Stimulated activated CD8-positive, alpha-beta memory T cell treated with anti-CD3 and anti-CD28 coated beads, Interleukin-7, amount 100 ng/mL, for 4 hours (primary cell): ENCODE data around the gene ANK3.
"Not testable (repeated sequence)": the region's sequence is repeated elsewhere in the genome, so short reads cannot be mapped to it uniquely, and the experiment has no call there.

ENCODE experiments used
- DNase-seq, 2 donors: peaks; one replicate each; pipeline ENCODE4 v3.0.0-alpha.2; 2020; ENCODE audit warnings: low read depth in 2 of 2

Gene ANK3

GRCh38 chr10:60093317-60093716 lies 296.4 kb downstream of the ANK3 start:
- no peak for DNase-seq

GRCh38 chr10:60086862-60087261 lies 302.8 kb downstream of the ANK3 start:
- no peak for DNase-seq

- DNase-seq: no peak
These were observed 303.3 kb downstream of the ANK3 start for GRCh38 chr10:60086421-60086820.

- DNase-seq: no peak
These were observed 306.8 kb downstream of the ANK3 start for GRCh38 chr10:60082744-60083344.

- DNase-seq: no peak
These were observed 307.3 kb downstream of the ANK3 start for GRCh38 chr10:60082341-60082740.

- no peak for DNase-seq
These were observed 315.7 kb downstream of the ANK3 start for GRCh38 chr10:60073781-60074656.

GRCh38 chr10:60073397-60073780 lies 316.3 kb downstream of the ANK3 start:
- DNase-seq: no peak

GRCh38 chr10:60069311-60069710 lies 320.4 kb downstream of the ANK3 start:
- DNase-seq: no peak

GRCh38 chr10:60050366-60050765 lies 339.3 kb downstream of the ANK3 start:
- no peak for DNase-seq

GRCh38 chr10:60048091-60048501 lies 341.6 kb downstream of the ANK3 start:
- no peak for DNase-seq

- no peak for DNase-seq
These were observed 344.1 kb downstream of the ANK3 start for GRCh38 chr10:60045571-60045970.

GRCh38 chr10:60044971-60045370 lies 344.7 kb downstream of the ANK3 start:
- DNase-seq: no peak

- no peak for DNase-seq
These were observed 345.4 kb downstream of the ANK3 start for GRCh38 chr10:60044242-60044641.

- DNase-seq: no peak
These were observed 346.0 kb downstream of the ANK3 start for GRCh38 chr10:60043561-60044241.

GRCh38 chr10:60042914-60043313 lies 346.8 kb downstream of the ANK3 start:
- no peak for DNase-seq

- no peak for DNase-seq
These were observed 347.4 kb downstream of the ANK3 start for GRCh38 chr10:60042262-60042661.

GRCh38 chr10:60041489-60042133 lies 348.1 kb downstream of the ANK3 start:
- no peak for DNase-seq

GRCh38 chr10:60040014-60040662 lies 349.5 kb downstream of the ANK3 start:
- no peak for DNase-seq

- DNase-seq: no peak
These were observed 353.7 kb downstream of the ANK3 start for GRCh38 chr10:60035984-60036383.

- DNase-seq: not testable (repeated sequence)
These were observed 354.3 kb downstream of the ANK3 start for GRCh38 chr10:60035375-60035774.

- DNase-seq: peak in 1 of 2 donors; percentile 16
These were observed 357.0 kb downstream of the ANK3 start for GRCh38 chr10:60032723-60033122.

- no peak for DNase-seq
These were observed 358.0 kb downstream of the ANK3 start for GRCh38 chr10:60031664-60032063.
